OCI-LY3 (cell line): ENCODE data around the gene LRP1B.

Source experiments
- H2AFZ ChIP-seq: fragments of 200-600, 300-600 bp; shearing (Covaris generic); 2 replicates; pipeline ENCODE4 v1.6.0; 2014; ENCODE audit warnings: antibody characterized with exemption, low read depth, low read length
- H3K27ac ChIP-seq: fragments of 200-600, 300-600 bp; sonication (generic); 2 replicates; pipeline ENCODE4 v1.5.1; 2014; ENCODE audit warnings: mild to moderate bottlenecking, low read length, moderate library complexity, mixed read lengths
- H3K27me3 ChIP-seq: fragments of 200-600, 300-600 bp; sonication (generic); 2 replicates; pipeline ENCODE4 v1.6.1; 2014; ENCODE audit warnings: low read depth, low read length, mixed read lengths
- H3K36me3 ChIP-seq: fragments of 200-600, 300-600 bp; sonication (generic); replicated peaks from 2 replicates; pipeline ENCODE3; 2014; ENCODE audit warnings: low read depth, low read length, mixed read lengths
- H3K4me1 ChIP-seq: fragments of 300-600, 200-600 bp; sonication (generic); 2 replicates; pipeline ENCODE4 v1.6.1; 2014; ENCODE audit warnings: low read length, mixed read lengths
- H3K4me2 ChIP-seq: fragments of 200-600, 300-600 bp; sonication (generic); 2 replicates; pipeline ENCODE4 v1.6.1; 2014; ENCODE audit warnings: low read length, mixed read lengths
- H3K4me3 ChIP-seq: fragments of 300-600, 200-600 bp; sonication (generic); 2 replicates; pipeline ENCODE4 v1.5.1; 2014; ENCODE audit warnings: antibody characterized with exemption, mild to moderate bottlenecking, low read length, moderate library complexity
- H3K79me2 ChIP-seq: fragments of 300-600, 200-600 bp; shearing (Covaris generic); 2 replicates; pipeline ENCODE4 v1.6.1; 2014; ENCODE audit warnings: mild to moderate bottlenecking, low read length, mixed read lengths
- H3K9ac ChIP-seq: fragments of 300-600, 200-600 bp; shearing (Covaris generic); 2 replicates; pipeline ENCODE4 v1.6.0; 2014; ENCODE audit warnings: mild to moderate bottlenecking, low read length, moderate library complexity
- H3K9me3 ChIP-seq: fragments of 200-600, 300-600 bp; shearing (Covaris generic); 2 replicates; pipeline ENCODE4 v1.6.1; 2014; ENCODE audit warnings: low read length, mixed read lengths; ENCODE audit not compliant: insufficient read depth
- H4K20me1 ChIP-seq: fragments of 200-600, 300-600 bp; sonication (generic); 2 replicates; pipeline ENCODE4 v1.6.1; 2016; ENCODE audit warnings: low read length, mixed read lengths; ENCODE audit not compliant: insufficient read depth
- EZH2phosphoT487 ChIP-seq: fragments of 200-600 bp; shearing (Covaris generic); IDR thresholded peaks from 2 replicates; pipeline ENCODE4 v1.6.1; 2018; ENCODE audit warnings: antibody characterized with exemption, mixed run types, low read depth
- TF ChIP-seq, protein P1 (sequence below): fragments of 200-600, 300-600 bp; sonication (generic); IDR thresholded peaks from 2 replicates; pipeline ENCODE4 v1.5.1; 2014; ENCODE audit warnings: antibody characterized with exemption, low read length, low read depth

LRP1B gene

GRCh38 chr2:140696449-140696848 lies 1434.4 kb downstream of the LRP1B start:
- Histone ChIP-seq H2AFZ (no peak overlapping the region), H3K4me2 (no peak overlapping the region), H3K79me2 (no peaks in the 10 kb centered on the region), H3K4me1 (no peaks in the 10 kb centered on the region), H3K4me3 (no peak overlapping the region), H3K9ac (no peak overlapping the region), H3K36me3 (no peaks in the 10 kb centered on the region), H4K20me1 (no peaks in the 10 kb centered on the region), H3K27me3 (no peaks in the 10 kb centered on the region), H3K9me3 (no peaks in the 10 kb centered on the region), H3K27ac (no peak overlapping the region)
- TF ChIP-seq, protein P1, sequence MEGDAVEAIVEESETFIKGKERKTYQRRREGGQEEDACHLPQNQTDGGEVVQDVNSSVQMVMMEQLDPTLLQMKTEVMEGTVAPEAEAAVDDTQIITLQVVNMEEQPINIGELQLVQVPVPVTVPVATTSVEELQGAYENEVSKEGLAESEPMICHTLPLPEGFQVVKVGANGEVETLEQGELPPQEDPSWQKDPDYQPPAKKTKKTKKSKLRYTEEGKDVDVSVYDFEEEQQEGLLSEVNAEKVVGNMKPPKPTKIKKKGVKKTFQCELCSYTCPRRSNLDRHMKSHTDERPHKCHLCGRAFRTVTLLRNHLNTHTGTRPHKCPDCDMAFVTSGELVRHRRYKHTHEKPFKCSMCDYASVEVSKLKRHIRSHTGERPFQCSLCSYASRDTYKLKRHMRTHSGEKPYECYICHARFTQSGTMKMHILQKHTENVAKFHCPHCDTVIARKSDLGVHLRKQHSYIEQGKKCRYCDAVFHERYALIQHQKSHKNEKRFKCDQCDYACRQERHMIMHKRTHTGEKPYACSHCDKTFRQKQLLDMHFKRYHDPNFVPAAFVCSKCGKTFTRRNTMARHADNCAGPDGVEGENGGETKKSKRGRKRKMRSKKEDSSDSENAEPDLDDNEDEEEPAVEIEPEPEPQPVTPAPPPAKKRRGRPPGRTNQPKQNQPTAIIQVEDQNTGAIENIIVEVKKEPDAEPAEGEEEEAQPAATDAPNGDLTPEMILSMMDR: peak; percentile 25; the same call in 1 of the 2 replicates
- TF ChIP-seq EZH2phosphoT487: no peak

- Histone ChIP-seq H4K20me1 (no peaks in the 10 kb centered on the region), H3K9me3 (no peaks in the 10 kb centered on the region), H3K4me2 (no peak overlapping the region), H3K4me1 (no peaks in the 10 kb centered on the region), H3K4me3 (no peak overlapping the region), H3K27ac (no peak overlapping the region), H3K79me2 (no peaks in the 10 kb centered on the region), H3K36me3 (no peaks in the 10 kb centered on the region), H2AFZ (no peak overlapping the region), H3K9ac (no peak overlapping the region), H3K27me3 (no peaks in the 10 kb centered on the region)
- TF ChIP-seq, protein P1: no peak
- TF ChIP-seq EZH2phosphoT487: no peak
Measured at GRCh38 chr2:140695155-140695554, 1435.7 kb downstream of the LRP1B start.

DNA sequence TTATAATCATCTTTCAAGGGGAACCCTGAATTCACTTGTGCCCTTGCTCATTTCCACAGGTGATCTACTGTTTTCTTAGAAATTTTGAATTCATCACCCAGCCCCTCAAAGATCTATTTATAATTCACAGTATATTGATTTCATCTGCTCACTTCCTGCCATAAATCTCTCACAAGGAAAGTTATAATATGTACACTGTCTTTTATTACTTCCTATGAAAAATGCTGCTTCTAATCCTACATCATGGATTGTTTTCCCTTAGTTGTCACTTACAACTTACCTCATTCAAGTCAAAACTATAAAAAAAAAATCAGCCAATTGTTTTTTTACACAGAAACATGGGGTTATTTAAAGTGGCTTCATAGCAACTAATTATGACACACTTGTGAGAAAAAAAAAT lies 1443.0 kb downstream of the LRP1B start:
- Histone ChIP-seq H3K36me3 (no peaks in the 10 kb centered on the region), H3K9me3 (no peaks in the 10 kb centered on the region), H3K79me2 (no peaks in the 10 kb centered on the region), H3K27me3 (no peaks in the 10 kb centered on the region), H3K27ac (no peak overlapping the region), H3K4me1 (peaks cover 6% of the 10 kb centered on the region), H4K20me1 (no peaks in the 10 kb centered on the region), H3K9ac (no peak overlapping the region), H3K4me3 (no peak overlapping the region), H3K4me2 (no peak overlapping the region), H2AFZ (no peak overlapping the region)
- TF ChIP-seq, protein P1: no peak
- no peak for TF ChIP-seq EZH2phosphoT487

DNA sequence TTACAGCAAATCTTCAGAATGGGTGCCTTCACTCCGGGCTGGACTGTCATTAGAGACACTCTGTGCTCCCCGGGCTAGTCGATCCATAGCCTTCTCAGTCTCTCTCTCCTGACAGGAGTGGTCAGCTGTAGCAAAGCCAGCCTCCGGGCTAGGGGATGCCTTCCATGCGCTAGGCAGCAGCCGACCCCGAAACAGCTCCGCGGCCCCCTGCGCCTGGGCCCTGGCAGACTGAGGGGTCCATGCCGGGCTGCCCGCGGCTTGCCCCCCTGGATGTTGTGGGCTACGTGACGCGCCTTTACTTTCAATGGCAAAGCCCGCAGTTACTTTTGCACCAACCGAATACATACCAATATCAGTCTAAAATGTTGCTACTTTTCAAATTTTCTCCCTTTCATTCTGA lies 1447.2 kb downstream of the LRP1B start:
- Histone ChIP-seq H4K20me1 (no peaks in the 10 kb centered on the region), H3K4me3 (no peak overlapping the region), H3K79me2 (no peaks in the 10 kb centered on the region), H3K36me3 (no peaks in the 10 kb centered on the region), H3K27me3 (no peaks in the 10 kb centered on the region), H3K9ac (no peak overlapping the region), H3K9me3 (no peaks in the 10 kb centered on the region), H3K27ac (no peak overlapping the region), H2AFZ (no peak overlapping the region), H3K4me1 (peaks cover 6% of the 10 kb centered on the region), H3K4me2 (no peak overlapping the region)
- no peak for TF ChIP-seq EZH2phosphoT487
- TF ChIP-seq, protein P1: no peak
